HG03558 (cell line): ENCODE data around the gene TAP1.
A peak's percentile ranks its signal among the peaks of the same experiment; 100 is the strongest.

Experiments
- ATAC-seq: cut with Tn5 transposase; IDR thresholded peaks from one replicate; pipeline ENCODE4 v1.9.1; 2021; ENCODE audit warnings: moderate number of reproducible peaks; ENCODE audit not compliant: unreplicated experiment; ENCODE audit errors: extremely low read depth

The TAP1 gene

GRCh38 chr6:32842021-32842650 lies 11.4 kb downstream of the TAP1 start:
- no peak for ATAC-seq

DNA sequence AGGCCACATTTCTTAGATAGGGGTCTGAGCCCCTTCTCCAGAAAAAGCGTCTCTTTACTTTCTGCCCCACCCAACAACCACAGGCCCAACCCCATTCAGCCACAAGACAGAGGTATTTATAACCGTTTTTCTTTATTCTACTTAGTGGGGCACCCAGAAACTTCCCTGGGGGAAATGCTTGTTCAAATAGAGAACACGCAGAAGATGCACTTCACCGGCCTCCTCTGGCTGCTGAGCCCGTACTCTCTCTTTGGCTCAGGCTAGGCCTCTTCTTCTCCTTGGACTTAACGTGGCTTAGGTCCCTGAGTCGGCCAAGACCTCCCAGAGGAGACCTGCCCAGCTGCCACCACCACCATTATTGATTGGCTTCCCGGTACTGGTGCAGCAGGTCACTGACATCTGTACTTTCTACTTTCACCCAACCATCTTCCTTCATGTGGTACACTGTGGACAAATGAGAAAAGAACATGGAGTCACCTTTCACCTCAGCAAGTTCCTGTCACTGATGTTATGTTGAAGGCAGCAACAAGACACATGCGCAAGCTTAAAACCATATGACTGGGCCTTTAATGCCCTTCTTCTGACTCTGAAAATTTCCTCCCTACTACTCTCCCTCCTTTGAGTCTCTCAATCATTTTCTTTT lies 12.8 kb downstream of the TAP1 start:
- no peak for ATAC-seq

DNA sequence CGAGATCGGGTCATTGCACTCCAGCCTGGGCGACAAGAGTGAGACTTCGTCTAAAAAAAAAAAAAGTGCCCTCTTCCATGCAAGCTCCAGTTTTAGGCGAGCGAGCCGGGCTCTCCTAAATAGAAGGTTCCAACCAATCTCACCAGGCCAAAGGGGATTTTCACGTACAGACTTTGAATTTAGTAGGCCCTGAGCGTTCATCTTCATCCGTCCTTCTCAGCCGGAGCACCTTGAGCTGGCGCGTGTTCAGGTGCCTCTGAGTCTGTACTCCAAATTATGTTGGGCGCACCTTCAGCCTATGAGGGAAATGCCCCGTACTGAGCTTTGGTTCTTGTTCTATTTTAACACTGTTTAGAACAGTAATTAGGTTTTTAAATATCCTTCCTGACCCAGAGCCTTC lies 14.1 kb downstream of the TAP1 start:
- no peak for ATAC-seq

DNA sequence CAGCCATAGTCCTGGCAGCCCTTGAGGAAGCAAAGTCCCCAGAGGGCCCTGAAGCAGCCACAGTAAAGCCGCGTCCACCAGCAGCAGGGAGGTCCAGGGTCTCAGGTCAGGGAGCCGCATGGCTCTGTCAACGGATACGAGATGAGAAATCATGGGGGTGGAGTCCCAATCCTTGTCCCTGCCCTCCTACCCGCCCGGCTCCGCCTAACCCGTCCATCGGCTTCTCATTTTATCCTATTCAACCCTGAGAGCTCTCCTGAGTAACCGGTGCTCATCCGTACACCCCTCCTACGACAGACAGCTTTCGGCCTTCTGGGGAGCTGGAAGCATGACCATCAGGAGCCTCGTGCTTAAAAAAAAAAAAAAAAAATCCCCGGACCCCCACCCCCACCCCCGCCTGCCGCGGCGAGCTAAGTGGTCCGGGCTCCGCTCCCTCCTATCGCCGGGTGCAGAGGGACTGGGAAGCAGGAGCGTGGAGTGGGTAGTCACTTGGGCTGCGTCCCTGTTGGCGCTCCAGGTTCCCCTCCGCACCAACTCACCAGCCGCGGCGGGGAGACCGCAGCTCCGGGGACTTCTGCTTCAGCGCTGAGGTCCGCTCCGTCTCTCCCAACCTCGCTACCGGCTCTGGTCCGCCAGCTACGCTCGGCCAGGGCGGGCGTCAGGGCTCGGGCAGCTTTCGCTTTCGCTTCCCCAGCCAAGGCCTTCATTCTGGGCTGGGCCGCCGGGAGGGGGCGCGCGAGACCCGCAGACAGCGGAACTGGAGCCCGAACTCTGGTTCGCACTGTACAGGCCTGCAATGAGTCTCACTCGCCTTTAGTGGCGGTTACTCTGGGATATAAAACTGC lies 15.2 kb downstream of the TAP1 start, which contains the start of gene TAP2:
Gene TAP2 (minus strand): TSS at position 626 of the 845 bp plus-strand sequence. CDS start 506 bp downstream, at position 120.
- peak; percentile 34 for ATAC-seq

- no peak for ATAC-seq
Measured at GRCh38 chr6:32837651-32838113, 15.8 kb downstream of the TAP1 start.

- no peak for ATAC-seq
Measured at GRCh38 chr6:32836873-32837272, 16.6 kb downstream of the TAP1 start.

DNA sequence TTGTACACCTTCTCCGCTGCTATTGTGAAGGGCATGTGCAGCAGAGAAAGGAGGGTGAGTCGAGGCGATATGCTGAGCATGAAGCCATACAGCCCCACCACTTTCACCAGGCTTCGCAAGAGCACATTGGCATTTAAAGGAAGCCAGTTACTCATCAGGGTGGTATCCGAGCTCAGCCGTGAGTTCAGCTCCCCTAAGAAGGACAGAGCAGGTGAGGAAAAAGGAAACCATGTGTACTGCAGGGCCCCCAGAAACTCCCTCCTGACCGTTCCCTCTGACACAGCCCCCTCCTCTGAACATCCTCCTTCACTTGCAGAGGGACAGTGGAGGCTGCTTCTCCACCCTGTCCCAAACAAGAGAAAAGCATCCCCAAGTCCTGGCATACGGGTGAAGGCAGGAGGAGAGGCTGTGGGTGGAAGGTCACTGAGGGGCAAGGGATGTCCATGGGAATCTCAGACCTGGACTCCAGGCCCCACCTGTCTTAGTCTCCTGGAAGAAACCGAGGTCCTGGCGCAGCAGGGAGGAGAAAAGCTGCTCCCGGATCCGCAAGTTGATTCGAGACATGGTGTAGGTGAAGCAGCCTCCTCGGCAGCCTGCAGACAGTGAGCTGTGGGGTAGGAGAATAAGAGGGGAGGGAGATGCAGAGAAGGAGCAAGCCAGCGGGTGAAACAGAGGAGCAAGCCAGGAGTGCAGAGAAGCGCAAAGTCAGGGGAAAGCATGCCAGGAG lies 18.2 kb downstream of the TAP1 start:
- ATAC-seq: no peak

DNA sequence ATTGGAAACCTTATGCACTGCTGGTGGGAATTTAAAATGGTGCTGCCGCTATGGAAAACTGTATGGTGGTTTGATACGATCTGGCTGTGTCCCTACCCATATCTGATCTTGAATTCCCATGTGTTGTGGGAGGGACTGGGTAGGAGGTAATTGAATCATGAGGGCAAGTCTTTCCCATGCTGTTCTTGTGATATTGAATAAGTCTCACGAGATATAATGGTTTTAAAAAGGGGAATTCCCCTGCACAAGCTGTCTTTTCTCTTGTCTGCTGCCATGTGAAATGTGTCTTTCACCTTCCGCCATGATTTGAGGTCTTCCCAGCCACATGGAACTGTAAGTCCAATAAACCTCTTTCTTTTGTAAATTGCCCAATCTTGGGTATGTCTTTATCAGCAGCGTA lies 19.8 kb downstream of the TAP1 start:
- no peak for ATAC-seq

DNA sequence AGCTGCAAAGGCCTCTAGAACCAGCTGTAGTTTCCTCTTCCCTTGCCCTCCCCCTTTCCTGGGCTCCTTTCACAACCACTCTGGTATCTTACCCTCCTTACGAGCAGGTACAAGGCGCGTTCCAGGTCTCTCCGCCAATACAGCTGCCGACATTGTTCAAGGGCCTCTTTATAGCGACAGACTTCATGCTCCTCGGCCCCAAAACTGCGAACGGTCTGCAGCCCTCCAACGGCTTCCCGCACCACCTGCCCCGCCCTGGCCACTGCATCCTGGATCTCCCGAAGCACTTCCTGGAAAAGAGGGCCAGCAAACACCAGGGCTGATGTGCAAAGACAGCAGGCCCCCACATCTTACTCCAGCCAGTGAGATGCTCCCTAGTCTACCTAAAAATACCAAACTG lies 21.0 kb downstream of the TAP1 start:
- ATAC-seq: no peak

GRCh38 chr6:32830936-32831335 lies 22.6 kb downstream of the TAP1 start:
- no peak for ATAC-seq

DNA sequence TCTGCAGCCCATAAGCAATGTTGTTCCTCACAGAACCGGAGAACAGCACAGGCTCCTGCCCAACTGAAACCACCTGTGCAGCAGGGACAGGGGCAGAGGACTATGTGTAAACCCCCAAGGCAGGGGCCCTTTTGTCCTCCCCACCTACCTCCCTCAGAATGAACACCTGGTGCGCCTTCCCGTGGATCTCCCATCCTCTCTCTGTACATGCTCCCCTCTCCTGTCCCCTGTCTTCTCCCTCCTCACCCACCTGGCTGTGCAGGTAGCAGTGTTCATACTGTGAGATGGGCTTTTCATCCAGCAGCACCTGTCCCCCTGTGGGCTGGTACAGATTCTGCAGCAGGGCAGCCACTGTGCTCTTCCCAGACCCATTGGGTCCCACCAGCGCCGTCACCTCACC lies 23.5 kb downstream of the TAP1 start:
- ATAC-seq: no peak

DNA sequence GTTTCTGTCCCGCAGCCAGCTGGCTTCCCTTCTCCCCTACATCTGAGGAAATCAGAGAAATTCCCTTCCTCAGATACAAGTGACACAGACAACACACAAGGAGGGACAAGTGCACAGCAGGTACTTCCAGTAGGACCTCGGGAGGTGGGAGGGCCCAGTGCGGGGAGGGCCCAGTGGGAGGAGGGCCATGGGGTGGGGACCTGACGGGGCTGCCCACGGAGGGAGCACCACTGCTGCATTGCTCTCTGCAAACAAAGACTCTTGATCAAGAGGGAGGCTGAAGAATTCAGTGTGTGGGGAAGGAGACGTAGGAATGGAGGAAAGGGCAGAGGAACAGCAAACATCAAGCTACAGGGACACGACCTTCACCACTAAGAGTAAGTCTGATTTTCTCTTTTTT lies 24.0 kb downstream of the TAP1 start:
- ATAC-seq: no peak

- no peak for ATAC-seq
Measured at GRCh38 chr6:32827025-32827424, 26.5 kb downstream of the TAP1 start.

DNA sequence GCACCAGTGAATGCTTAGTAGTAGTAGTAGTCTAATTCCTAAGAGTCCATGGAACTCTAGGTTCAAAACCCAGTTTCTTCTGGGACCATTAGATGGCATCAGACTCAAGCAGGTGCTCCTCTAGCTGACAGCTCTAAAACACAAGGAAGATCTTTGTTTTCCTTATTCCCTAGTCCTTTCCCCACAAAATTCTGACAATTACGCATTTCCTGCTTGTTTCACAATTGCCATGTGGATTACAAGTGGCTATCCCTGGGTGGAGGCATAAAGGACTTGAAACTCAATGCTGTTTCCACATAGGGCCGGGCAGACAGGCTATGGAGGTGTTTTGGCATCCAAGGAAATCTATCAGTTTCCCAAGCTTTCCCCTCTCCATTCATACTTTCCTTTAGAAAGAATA lies 27.5 kb downstream of the TAP1 start:
- ATAC-seq: no peak

GRCh38 chr6:32819729-32820128 lies 33.8 kb downstream of the TAP1 start:
- ATAC-seq: no peak

- ATAC-seq: no peak
Measured at GRCh38 chr6:32818867-32819266, 34.6 kb downstream of the TAP1 start.

- no peak for ATAC-seq
Measured at GRCh38 chr6:32816746-32817204, 36.7 kb downstream of the TAP1 start, which contains the start of gene HLA-DOB. Gene HLA-DOB (minus strand): TSS chr6:32817002. CDS start chr6:32816951, 51 bp downstream.

DNA sequence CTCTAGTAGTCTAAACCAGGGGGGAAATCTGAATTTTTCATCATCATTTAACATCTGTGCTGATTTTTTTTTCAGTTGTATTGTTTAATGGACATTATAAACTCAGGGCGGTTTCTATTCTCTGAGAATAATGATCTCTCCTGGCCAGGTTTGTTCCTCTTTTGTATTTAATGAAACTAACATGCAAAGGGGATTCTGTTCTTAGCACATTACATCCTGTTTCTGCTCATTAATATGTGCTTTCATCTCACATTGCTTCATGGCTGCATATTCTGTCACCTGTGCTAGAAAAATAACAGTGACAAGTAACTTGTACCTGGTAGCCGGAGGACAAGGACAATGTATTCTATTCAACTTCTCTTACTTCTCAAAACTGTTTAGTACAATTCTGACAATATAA lies 37.5 kb downstream of the TAP1 start:
- ATAC-seq: no peak

DNA sequence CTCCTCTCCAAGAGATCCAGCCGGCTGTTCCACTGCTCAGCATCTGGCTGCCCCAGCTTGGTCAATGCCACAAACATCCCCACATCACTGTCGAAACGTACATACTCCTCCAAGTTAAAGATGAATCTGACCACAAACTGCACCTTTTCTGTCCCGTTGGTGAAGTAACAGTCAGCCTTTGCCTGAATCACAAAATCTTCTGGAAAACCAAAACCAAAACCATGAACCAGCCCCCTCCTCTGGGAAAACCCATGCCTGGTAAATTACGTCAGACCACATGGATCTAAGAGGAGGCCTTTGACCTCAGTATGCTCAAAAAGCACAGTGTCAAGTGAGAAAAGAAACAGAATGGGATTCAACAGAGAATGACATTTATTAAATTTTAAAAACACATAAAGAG lies 38.4 kb downstream of the TAP1 start:
- no peak for ATAC-seq

- ATAC-seq: no peak
Measured at GRCh38 chr6:32814145-32814544, 39.4 kb downstream of the TAP1 start.
